CD4-positive, CD25-positive, alpha-beta regulatory T cell (primary cell): ENCODE results near the gene HOXB3. TPM values are rescaled to one million over a fixed set of nuclear protein-coding genes. Genes with fewer than 3 reads are reported as not detected.

Experiments used
- ATAC-seq, 2 donors: fragments of 150-1000 bp; cut with Tn5 transposase; one replicate each; pipeline ENCODE4 v1.10.0; 2021; ENCODE audit warnings: low read depth in 2 of 2, moderate number of reproducible peaks in 2 of 2, moderate library complexity in 1 of 2
- DNase-seq, 3 donors: peaks; one replicate each; pipeline versions ENCODE4 v3.0.0 to v3.0.0-alpha.2; 2012 to 2022; ENCODE audit warnings: mixed read lengths in 1 of 3
- H3K27ac ChIP-seq: one replicate; pipeline ENCODE4 v1.7.0; 2013; ENCODE audit warnings: mild to moderate bottlenecking, low read length; ENCODE audit not compliant: insufficient read depth, poor library complexity, severe bottlenecking
- H3K27me3 ChIP-seq: one replicate; pipeline ENCODE4 v1.7.0; 2013; ENCODE audit warnings: low read length; ENCODE audit not compliant: control insufficient read depth, insufficient read depth
- H3K36me3 ChIP-seq: one replicate; pipeline ENCODE4 v1.7.0; 2013; ENCODE audit warnings: mild to moderate bottlenecking, low read length, moderate library complexity; ENCODE audit not compliant: control insufficient read depth, insufficient read depth
- H3K4me1 ChIP-seq: 2 replicates; pipeline ENCODE4 v1.7.0; 2013; ENCODE audit warnings: mild to moderate bottlenecking, low read length; ENCODE audit not compliant: insufficient read depth, control insufficient read depth, poor library complexity, severe bottlenecking
- H3K4me3 ChIP-seq: one replicate; pipeline ENCODE4 v1.7.0; 2013; ENCODE audit warnings: low read depth, mild to moderate bottlenecking, low read length, moderate library complexity
- H3K9me3 ChIP-seq, 2 experiments: 1 replicate in 1 of 2; 2 replicates in 1 of 2; pipeline ENCODE4 v1.7.0; 2013; ENCODE audit warnings: low read length in 2 of 2, mild to moderate bottlenecking in 1 of 2, moderate library complexity in 1 of 2; ENCODE audit not compliant: control insufficient read depth in 2 of 2
- H3K27ac Mint-ChIP-seq, 3 donors: one replicate each; pipeline ENCODE4 v1.8.0; 2020 to 2022; ENCODE audit warnings: mild to moderate bottlenecking in 3 of 3, mixed read lengths in 3 of 3, moderate library complexity in 2 of 3
- H3K27me3 Mint-ChIP-seq: one replicate; pipeline ENCODE4 v1.8.0; 2022; ENCODE audit warnings: mild to moderate bottlenecking, mixed read lengths
- H3K36me3 Mint-ChIP-seq: one replicate; pipeline ENCODE4 v1.8.0; 2020; ENCODE audit warnings: mixed read lengths
- H3K4me1 Mint-ChIP-seq, 4 donors: one replicate each; pipeline ENCODE4 v1.8.0; 2020 to 2022; ENCODE audit warnings: mixed read lengths in 4 of 4, mild to moderate bottlenecking in 1 of 4
- H3K4me3 Mint-ChIP-seq, 4 donors: one replicate each; pipeline ENCODE4 v1.8.0; 2020 to 2022; ENCODE audit warnings: mild to moderate bottlenecking in 4 of 4, mixed read lengths in 4 of 4, moderate library complexity in 3 of 4
- H3K9me3 Mint-ChIP-seq, 7 donors: one replicate each; pipeline ENCODE4 v1.8.0; 2020 to 2022; ENCODE audit warnings: mixed read lengths in 7 of 7, mild to moderate bottlenecking in 3 of 7, moderate library complexity in 2 of 7
- polyA plus RNA-seq, 4 donors: library from polyadenylated mRNA; unstranded; fragments of 300-500 nt; fragmentation: Illumina TruSeq; gene quantifications; one replicate each; pipeline ENCODE4 v1.2.3, GENCODE V29; 2021
- total RNA-seq: library from RNA; stranded (reverse); gene quantifications from one replicate; pipeline ENCODE4 v1.2.3, GENCODE V29; 2022

The HOXB3 gene
- total and polyA plus RNA-seq, 5 donors from 2014 or later, result 0.05 to 8.1 (median 0.16) TPM; not detected in 2

GRCh38 chr17:48544349-48545021 is 45.6 kb downstream of the HOXB3 start:
- peak overlapping the region; percentile 91 to 99 (median 98) for H3K4me3 Mint-ChIP-seq
- peak; percentile 28 to 51 (median 41) for DNase-seq
- no peak for ATAC-seq
- peaks cover 12 to 65% (median 30%) of the 10 kb centered on the region in 4 donors for H3K4me1 Mint-ChIP-seq
- H3K36me3 Mint-ChIP-seq, result peaks cover 11% of the 10 kb centered on the region
- H3K27me3 ChIP-seq, result peaks cover 3% of the 10 kb centered on the region
- no peaks in the 10 kb centered on the region for H3K9me3 Mint-ChIP-seq
- H3K9me3 ChIP-seq, result no peaks in the 10 kb centered on the region
- H3K27ac ChIP-seq, result peak overlapping the region; percentile 86
- peak overlapping the region; percentile 94 for H3K4me3 ChIP-seq
- H3K36me3 ChIP-seq, result no peaks in the 10 kb centered on the region
- peak overlapping the region; percentile 94 to 97 (median 95) for H3K27ac Mint-ChIP-seq
- peaks cover 51% of the 10 kb centered on the region for H3K27me3 Mint-ChIP-seq
- peaks cover 60% of the 10 kb centered on the region for H3K4me1 ChIP-seq

GRCh38 chr17:48543854-48544348 is 46.1 kb downstream of the HOXB3 start:
- peaks cover 58% of the 10 kb centered on the region for H3K4me1 ChIP-seq
- peaks cover 12 to 65% (median 30%) of the 10 kb centered on the region in 4 donors for H3K4me1 Mint-ChIP-seq
- H3K27me3 ChIP-seq, result peaks cover 3% of the 10 kb centered on the region
- no peaks in the 10 kb centered on the region for H3K36me3 ChIP-seq
- H3K9me3 Mint-ChIP-seq, result no peaks in the 10 kb centered on the region
- H3K9me3 ChIP-seq, result no peaks in the 10 kb centered on the region
- peak overlapping the region; percentile 94 for H3K4me3 ChIP-seq
- ATAC-seq (peak; percentile 29 to 38), DNase-seq (peak in 1 of 3 donors; percentile 29)
- peak overlapping the region; percentile 94 to 97 (median 95) for H3K27ac Mint-ChIP-seq
- H3K27me3 Mint-ChIP-seq, result peaks cover 51% of the 10 kb centered on the region
- H3K27ac ChIP-seq, result peak overlapping the region; percentile 86
- H3K4me3 Mint-ChIP-seq, result peak overlapping the region; percentile 91 to 99 (median 98)
- H3K36me3 Mint-ChIP-seq, result peaks cover 11% of the 10 kb centered on the region

GRCh38 chr17:48543107-48543853 is 46.8 kb downstream of the HOXB3 start:
- Mint-ChIP-seq H3K4me3 (peak overlapping the region; percentile 98 to 99 (median 98)), H3K4me1 (peaks cover 12 to 60% (median 27%) of the 10 kb centered on the region in 4 donors), H3K27ac (peak overlapping the region; percentile 95 to 97 (median 95)), H3K36me3 (peaks cover 11% of the 10 kb centered on the region), H3K27me3 (peaks cover 51% of the 10 kb centered on the region), H3K9me3 (no peaks in the 10 kb centered on the region)
- Histone ChIP-seq H3K36me3 (no peaks in the 10 kb centered on the region), H3K27ac (peak overlapping the region; percentile 86), H3K27me3 (peaks cover 3% of the 10 kb centered on the region), H3K4me1 (peaks cover 53% of the 10 kb centered on the region), H3K9me3 (no peaks in the 10 kb centered on the region), H3K4me3 (peak overlapping the region; percentile 86)
- peak; percentile 34 to 61 for ATAC-seq
- peak; percentile 29 to 73 (median 63) for DNase-seq

- Histone ChIP-seq H3K4me1 (peaks cover 49% of the 10 kb centered on the region), H3K4me3 (peak overlapping the region; percentile 86), H3K9me3 (no peaks in the 10 kb centered on the region), H3K27ac (peak overlapping the region; percentile 86), H3K27me3 (peaks cover 3% of the 10 kb centered on the region), H3K36me3 (no peaks in the 10 kb centered on the region)
- Mint-ChIP-seq H3K4me3 (peak overlapping the region; percentile 98 to 99 (median 98)), H3K27ac (peak overlapping the region; percentile 94 to 97 (median 95)), H3K36me3 (peaks cover 11% of the 10 kb centered on the region), H3K9me3 (no peaks in the 10 kb centered on the region), H3K4me1 (peaks cover 10 to 54% (median 23%) of the 10 kb centered on the region in 4 donors), H3K27me3 (peaks cover 52% of the 10 kb centered on the region)
- ATAC-seq (no peak), DNase-seq (no peak)
These were observed 47.3 kb downstream of the HOXB3 start for GRCh38 chr17:48542698-48543106.

- H3K4me1 Mint-ChIP-seq, result peaks cover 6 to 49% (median 17%) of the 10 kb centered on the region in 4 donors
- H3K27ac Mint-ChIP-seq, result peak overlapping the region; percentile 97 to 100 (median 99)
- peak overlapping the region; percentile 86 for H3K4me3 ChIP-seq
- no peaks in the 10 kb centered on the region for H3K36me3 ChIP-seq
- DNase-seq, result peak in 2 of 3 donors; percentile 28 to 49
- H3K4me3 Mint-ChIP-seq, result peak overlapping the region; percentile 96 to 99 (median 98)
- H3K9me3 ChIP-seq, result no peaks in the 10 kb centered on the region
- H3K9me3 Mint-ChIP-seq, result no peaks in the 10 kb centered on the region
- peaks cover 44% of the 10 kb centered on the region for H3K4me1 ChIP-seq
- no peak for ATAC-seq
- H3K27me3 ChIP-seq, result peaks cover 3% of the 10 kb centered on the region
- H3K27me3 Mint-ChIP-seq, result peaks cover 56% of the 10 kb centered on the region
- peak overlapping the region; percentile 86 for H3K27ac ChIP-seq
- peaks cover 11% of the 10 kb centered on the region for H3K36me3 Mint-ChIP-seq
These were observed 47.9 kb downstream of the HOXB3 start for GRCh38 chr17:48542114-48542656.

- Histone ChIP-seq H3K9me3 (no peaks in the 10 kb centered on the region), H3K4me3 (peak overlapping the region; percentile 86), H3K4me1 (peaks cover 39% of the 10 kb centered on the region), H3K27ac (peak overlapping the region; percentile 86), H3K36me3 (no peaks in the 10 kb centered on the region), H3K27me3 (peaks cover 3% of the 10 kb centered on the region)
- Mint-ChIP-seq H3K27ac (peak overlapping the region; percentile 97 to 100 (median 99)), H3K4me3 (peak overlapping the region; percentile 96 to 99 (median 98)), H3K4me1 (peaks cover 4 to 45% (median 16%) of the 10 kb centered on the region in 4 donors), H3K36me3 (peaks cover 11% of the 10 kb centered on the region), H3K27me3 (peaks cover 55% of the 10 kb centered on the region), H3K9me3 (no peaks in the 10 kb centered on the region)
- DNase-seq, result peak; percentile 30 to 55 (median 52)
- peak in 1 of 2 donors; percentile 35 for ATAC-seq
These were observed 48.4 kb downstream of the HOXB3 start for GRCh38 chr17:48541577-48542113.

- H3K36me3 ChIP-seq, result no peaks in the 10 kb centered on the region
- Mint-ChIP-seq H3K4me1 (peaks cover 4 to 40% (median 13%) of the 10 kb centered on the region in 4 donors), H3K9me3 (no peaks in the 10 kb centered on the region), H3K36me3 (peaks cover 11% of the 10 kb centered on the region), H3K27me3 (peaks cover 49% of the 10 kb centered on the region), H3K27ac (peak overlapping the region; percentile 97 to 100 (median 99)), H3K4me3 (peak overlapping the region; percentile 96 to 99 (median 98))
- peaks cover 3% of the 10 kb centered on the region for H3K27me3 ChIP-seq
- H3K9me3 ChIP-seq, result no peaks in the 10 kb centered on the region
- DNase-seq (peak in 2 of 3 donors; percentile 18 to 29), ATAC-seq (no peak)
- peak overlapping the region; percentile 80 for H3K4me3 ChIP-seq
- H3K27ac ChIP-seq, result peak overlapping the region; percentile 86
- peaks cover 34% of the 10 kb centered on the region for H3K4me1 ChIP-seq
These were observed 48.9 kb downstream of the HOXB3 start for GRCh38 chr17:48541036-48541576.
